ENCODE measurements around the gene COA1.
"Not testable (repeated sequence)": the region's sequence is repeated elsewhere in the genome, so short reads cannot be mapped to it uniquely, and the experiment has no call there.

Gene COA1, protein sequence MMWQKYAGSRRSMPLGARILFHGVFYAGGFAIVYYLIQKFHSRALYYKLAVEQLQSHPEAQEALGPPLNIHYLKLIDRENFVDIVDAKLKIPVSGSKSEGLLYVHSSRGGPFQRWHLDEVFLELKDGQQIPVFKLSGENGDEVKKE

DNA sequence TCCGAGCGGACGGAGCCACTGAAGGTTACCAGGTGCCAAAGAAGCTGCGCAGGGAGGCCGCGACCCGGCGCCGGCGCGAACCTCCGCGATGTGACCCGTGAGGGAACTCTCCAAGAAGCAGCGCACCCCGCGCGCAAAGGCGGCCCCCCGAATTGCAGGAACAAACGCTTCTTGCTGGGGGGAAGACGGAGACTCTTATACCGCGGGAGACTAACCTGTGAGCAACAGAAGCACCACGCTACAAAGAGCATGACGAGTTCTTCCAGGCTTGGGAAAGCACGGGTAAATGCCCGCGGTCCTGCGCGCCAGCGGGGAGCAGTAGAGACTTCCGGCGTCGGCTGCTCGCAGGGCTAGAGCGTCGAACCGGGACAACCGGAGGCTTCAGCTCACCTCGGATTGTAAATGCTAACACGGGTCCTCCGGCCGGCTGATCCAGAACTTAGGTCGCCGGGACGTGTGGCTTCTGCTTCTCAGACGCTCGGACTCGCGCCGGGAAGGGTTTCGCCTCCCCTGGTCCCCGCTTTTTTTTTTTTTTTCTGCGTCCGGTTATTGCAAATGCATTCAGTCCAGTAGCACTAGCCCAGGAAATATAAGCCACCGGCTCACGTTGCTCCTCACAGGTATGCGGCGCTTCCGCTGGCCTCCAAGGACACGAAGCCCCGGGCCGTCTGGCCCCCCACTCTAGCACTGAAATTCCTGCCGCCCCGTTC is at the start of gene COA1:
Gene COA1, minus strand, starts transcription at position 310 of the 710 bp plus-strand sequence. CDS start 80,909 bp downstream, outside the sequence.
- peak; percentile 80 for DNase-seq (ENCODE audit: low read depth)

DNA sequence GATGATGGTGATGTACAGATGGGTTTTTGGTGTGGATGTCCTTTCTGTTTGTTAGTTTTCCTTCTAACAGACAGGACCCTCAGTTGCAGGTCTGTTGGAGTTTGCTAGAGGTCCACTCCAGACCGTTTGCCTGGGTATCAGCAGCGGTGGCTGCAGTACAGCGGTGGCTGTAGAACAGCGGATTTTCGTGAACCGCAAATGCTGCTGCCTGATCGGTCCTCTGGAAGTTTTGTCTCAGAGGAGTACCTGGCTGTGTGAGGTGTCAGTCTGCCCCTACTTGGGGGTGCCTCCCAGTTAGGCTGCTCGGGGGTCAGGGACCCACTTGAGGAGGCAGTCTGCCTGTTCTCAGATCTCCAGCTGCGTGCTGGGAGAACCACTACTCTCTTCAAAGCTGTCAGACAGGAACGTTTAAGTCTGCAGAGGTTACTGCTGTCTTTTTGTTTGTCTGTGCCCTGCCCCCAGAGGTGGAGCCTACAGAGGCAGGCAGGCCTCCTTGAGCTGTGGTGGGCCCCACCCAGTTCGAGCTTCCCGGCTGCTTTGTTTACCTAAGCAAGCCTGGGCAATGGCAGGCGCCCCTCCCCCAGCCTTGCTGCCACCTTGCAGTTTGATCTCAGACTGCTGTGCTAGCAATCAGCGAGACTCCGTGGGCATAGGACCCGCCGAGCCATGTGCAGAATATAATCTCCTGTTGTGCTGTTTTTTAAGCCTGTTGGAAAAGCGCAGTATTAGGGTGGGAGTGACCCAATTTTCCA is 49.1 kb upstream of the COA1 start:
- not testable (repeated sequence) for DNase-seq (ENCODE audit: low read depth)

DNA sequence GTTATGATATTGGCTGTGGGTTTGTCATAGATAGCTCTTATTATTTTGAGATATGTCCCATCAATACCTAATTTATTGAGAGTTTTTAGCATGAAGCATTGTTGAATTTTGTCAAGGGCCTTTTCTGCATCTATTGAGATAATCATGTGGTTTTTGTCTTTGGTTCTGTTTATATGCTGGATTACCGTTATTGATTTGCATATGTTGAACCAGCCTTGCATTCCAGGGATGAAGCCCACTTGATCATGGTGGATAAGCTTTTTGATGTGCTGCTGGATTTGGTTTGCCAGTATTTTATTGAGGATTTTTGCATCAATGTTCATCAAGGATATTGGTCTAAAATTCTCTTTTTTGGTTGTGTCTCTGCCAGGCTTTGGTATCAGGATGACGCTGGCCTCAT is 45.9 kb upstream of the COA1 start:
- DNase-seq (ENCODE audit: low read depth), result not testable (repeated sequence)

DNA sequence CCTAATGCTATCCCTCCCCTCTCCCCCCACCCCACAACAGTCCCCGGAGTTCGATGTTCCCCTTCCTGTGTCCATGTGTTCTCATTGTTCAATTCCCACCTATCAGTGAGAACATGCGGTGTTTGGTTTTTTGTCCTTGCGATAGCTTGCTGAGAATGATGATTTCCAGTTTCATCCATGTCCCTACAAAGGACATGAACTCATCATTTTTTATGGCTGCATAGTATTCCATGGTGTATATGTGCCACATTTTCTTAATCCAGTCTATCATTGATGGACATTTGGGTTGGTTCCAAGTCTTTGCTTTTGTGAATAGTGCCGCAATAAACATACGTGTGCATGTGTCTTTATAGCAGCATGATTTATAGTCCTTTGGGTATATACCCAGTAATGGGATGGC is 43.9 kb upstream of the COA1 start:
- DNase-seq (ENCODE audit: low read depth), result not testable (repeated sequence)

DNA sequence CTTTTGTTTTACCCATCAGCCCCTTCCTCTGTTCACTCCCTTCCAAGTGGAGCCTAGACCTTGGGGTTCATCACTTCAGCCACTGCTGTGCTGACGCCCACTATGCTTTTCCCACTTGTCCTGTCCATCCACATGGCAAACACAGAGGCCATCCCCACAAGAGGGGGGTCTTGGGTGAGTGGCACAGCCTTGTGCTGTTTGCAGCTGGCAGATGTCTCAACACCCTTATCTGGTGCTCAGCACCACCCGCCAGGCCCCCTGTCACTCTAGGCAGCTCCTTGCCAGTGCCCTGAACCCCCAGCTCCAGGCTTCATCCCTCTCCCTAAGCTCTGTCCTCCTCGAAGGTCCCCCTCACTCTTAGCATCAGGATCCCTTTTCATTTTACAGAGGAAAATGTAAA is 42.2 kb upstream of the COA1 start:
- DNase-seq (ENCODE audit: low read depth), result no peak

DNA sequence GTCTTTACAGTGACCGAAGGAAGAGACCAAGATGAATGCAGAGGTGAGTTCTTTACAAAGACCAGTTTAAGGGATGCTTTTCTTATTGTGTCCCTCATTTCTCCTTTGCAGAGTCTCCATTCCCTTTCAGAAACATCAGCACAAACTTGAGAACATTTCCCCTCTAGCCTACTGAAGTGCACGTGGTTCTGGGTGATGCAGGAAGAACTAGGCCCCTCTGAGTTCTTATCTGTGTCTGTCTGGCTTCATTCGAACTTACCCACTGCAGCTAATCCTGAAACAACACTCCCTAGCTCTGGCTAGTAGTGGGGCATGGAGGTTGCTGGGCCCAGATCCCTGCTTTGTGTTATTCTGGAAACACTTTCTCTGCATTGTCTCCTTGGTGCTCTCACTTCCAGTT is 41.8 kb upstream of the COA1 start:
- no peak for DNase-seq (ENCODE audit: low read depth)

DNA sequence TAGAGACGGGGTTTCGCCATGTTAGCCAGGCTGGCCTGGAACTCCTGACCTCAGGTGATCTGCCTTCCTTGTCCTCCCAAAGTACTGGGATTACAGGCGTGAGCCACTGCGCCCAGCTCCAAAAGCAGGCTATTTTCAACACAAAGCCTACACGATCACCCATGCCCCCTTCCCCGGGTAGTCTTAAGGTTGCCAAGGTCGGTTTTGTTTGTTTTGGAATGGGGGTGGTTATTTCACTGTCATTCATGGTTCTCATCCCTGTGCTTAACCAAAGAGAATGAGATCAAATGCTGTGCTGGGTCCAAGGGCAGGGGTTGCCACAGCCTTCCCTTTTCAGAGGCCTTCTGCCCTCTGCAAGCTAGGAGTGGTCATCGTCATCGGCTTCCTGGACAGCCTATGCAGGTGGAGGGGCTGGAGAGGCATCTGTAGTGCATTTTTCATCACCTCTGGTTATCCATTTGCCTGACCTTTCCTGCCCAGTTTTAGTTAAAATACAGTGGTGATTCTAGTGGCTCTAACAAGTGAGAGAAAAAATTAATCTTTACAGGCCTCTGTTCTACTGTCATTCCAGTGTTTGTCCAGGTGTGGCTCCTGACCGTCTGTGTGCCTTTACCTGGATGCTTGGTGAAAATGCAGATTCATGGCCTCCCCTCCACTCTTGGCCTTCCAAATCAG is 40.6 kb upstream of the COA1 start:
- DNase-seq (ENCODE audit: low read depth), result no peak

DNA sequence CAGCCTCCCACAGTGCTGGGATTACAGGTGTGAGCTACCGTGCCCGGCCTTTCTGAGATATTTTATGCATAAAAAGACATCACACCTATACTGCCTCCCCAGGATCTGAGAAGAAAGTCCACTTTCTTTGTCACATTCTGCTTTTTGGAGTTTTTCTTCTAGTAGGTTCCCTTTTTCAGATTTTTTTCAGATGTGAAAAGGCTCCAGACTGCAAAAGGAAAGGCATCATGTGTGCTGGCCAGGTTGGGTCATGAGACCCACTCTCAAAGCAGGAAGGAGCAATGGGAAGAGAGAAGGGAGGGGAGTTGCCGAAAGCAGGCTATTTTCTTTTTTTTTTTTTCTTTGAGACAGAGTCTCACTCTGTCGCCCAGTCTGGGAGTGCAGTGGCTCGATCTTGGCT is 40.0 kb upstream of the COA1 start:
- DNase-seq (ENCODE audit: low read depth), result no peak

DNA sequence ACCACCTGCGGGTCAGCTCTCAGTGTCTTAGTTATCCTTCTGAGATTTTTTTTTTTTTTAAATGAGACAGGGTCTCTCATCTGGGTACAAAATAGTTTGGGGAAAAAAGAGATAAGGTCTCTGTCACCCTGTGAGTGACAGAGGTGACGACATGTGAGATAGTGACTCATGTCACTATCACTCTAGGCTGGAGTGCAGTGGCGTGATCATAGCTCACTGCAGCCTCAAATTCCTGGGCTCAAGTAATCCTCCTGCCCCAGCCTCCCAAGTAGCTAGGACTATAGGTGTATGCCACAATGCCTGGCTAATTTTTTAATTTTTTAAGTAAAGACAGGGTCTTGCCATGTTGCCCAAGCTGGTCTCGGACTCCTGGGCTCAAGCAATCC is 39.6 kb upstream of the COA1 start:
- no peak for DNase-seq (ENCODE audit: low read depth)

DNA sequence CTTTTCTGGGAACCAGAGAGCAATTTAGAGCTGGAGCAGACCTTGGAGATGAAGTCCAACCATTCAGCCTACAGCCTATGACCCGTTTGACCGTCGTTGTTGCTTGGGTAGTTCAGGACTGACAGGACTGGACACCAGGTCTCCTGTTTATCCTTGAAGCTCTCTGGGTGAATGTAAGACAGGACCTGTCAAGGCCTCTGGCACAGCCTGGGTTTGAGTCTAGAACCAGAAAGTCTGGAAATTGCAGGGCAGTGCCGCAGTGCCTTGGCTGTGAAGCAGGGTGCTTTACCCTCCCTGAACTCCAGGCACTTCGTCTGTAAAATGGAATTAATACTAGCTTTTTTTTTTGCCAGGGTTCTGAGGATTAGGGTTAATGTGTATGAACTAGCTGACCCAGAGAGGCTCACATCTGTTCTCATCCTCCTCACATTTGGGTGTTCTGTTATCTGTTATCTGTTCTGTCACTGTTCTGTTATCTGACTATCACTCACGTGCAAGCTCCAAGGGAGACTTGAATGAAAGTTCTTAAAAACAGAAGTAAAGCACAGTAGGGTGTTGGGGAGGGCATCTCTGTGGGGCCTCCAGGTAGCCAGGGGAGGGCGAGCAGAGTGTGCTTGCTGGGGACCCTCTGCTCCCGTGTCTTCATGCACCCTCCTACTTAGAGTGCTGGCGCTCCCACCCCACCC is 39.0 kb upstream of the COA1 start:
- no peak for DNase-seq (ENCODE audit: low read depth)

DNA sequence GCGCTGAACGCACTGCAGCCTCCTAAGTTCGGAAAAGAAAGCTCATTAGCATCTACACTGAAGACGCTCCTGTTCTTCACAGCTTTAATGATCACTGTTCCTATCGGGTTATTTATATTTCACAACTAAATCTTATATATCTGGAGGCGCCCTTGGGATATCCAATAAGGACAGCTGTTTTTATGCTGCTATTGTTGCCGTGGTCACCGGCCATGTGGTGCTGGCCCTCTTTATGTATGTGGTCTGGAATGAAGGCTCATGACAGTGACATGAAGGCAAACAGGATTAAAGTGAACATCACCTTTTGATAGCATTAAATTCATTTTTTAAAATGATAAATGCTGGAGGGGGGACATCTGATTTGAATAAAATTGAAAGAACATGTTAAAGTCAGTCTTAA is 38.0 kb upstream of the COA1 start:
- no peak for DNase-seq (ENCODE audit: low read depth)

DNA sequence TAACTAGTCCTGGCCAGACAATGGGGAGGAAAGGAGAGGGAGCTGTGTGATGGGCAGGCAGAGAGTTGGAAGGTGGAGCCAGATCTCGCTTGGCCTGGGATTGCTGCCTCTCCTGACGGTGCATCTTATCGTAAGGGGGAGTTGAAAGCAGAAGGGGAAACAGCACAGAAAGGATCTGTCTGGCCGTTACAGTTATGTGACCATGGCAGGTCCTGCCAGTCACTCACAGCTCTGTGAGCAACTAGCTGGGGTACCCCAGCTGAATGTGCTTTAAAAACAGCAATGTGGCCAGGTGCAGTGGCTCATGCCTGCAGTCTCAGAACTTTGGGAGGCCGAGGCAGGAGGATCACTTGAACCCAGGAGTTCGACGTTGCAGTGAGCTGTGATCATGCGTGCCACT is 37.2 kb upstream of the COA1 start:
- DNase-seq (ENCODE audit: low read depth), result no peak

DNA sequence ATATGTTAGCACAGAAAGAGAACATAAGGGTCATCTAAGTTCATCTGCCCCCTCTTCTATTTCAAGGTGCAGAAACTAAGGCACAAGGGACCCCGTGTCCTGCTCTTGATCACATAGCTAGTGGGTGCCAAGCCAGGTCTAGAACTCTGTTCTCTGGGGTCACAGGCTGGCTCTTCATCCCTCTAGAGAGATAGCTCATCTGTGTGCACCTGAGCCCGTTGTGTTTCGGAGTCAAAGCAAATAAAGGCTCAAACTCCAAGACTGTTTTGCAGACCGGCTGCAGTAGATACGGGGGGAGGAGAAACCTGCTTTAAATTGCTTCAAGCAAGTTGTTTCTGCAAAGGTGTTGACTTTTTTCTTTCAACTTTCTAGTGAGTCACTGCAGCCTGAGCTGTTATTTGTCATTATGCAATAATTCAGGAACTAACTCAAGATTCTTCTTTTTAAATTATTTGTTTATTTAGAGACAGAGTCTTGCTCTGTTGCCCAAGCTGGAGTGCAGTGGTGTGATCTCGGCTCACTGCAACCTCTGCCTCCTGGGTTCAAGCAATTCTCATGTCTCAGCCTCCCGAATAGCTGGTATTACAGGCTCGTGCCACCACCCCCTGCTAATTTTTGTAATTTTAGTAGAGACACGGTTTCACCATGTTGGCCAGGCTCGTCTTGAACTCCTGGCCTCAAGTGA is 35.6 kb upstream of the COA1 start:
- no peak for DNase-seq (ENCODE audit: low read depth)

DNA sequence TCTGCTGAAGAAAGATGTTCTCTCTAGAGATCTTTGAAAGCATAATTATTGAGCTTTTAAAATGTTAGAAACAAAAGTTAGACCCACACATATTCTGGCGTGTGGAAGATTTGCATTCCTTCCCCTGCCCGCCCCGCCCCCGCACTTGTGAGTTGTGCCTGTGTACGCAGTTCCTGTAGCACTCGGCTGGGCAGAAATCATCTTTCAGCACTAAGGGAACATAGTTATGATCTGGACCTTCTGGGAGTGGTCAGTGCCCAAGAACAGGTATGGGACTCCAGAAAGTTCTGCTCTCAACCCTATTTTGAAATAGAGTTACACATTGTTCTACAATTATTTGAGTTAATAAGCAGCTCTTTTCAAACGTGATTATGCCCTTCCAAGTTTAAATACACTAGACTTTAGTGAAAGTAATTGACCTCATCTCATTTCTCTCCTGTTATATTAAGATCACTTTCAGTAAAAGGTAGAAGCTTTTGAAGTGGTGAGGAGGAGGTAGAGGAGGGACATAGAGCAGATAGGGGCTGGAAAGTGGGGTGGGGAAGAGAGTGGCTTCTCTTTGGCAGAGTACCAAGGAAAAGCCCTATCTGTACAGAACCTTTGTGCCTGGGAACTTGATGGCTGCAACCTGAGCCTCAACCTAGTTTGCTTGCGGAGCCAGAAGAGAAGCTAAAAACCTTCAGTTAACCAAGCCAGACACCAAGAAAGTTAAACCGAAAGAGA is 34.9 kb upstream of the COA1 start:
- no peak for DNase-seq (ENCODE audit: low read depth)

DNA sequence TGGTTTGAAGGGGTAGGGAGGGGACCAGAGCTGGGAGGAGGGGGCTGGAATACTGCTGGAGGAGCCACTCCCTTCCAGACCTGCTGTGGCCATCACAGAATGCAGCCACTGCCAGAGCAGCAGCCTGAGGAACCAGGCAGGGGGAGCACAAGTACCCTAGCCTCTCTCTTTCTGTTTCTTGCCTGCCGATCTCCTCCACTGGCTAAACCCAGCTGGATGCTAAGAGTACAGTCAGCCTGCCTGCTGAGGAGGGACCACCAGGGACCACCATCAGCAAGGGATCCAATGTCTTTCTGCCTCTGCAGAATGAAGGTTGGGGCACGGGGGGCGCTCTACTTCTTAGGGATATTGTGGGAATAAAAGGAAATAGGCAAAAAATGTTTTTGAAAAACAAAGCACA is 33.9 kb upstream of the COA1 start:
- no peak for DNase-seq (ENCODE audit: low read depth)

DNA sequence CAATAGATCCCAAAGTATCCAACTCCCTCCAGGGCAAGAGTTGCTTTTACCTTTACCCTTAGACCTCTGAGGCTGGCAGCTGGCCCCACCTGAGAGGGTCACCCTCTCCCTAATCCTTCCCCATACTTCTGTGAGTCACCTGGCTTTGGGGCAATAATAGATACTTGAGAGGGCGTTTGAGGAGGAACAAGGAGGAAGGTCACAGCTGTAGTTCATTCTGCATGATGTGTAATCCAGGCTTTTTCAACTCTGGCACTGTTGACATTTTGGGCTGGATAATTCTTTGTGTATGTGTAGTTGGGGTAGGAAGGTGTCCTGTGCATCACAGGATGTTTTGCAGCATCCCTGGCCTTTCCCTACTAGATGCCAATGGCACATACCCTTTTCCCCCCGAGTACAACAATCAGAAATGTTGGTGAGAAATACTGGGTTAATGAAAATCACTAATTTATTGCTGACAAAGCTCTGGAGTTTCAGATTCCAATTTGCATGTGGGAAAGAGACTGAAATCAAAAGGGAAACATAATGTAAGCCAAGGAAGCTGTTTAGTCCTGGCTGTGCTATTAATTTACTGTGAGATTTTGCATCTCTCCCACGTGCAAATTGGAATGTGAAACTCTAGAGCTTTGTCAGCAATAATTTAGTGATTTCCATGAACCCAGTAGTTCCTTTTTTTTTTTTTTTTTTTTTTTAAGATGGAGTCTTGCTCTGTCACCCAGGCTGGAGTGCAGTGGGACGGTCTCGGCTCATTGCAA is 32.8 kb upstream of the COA1 start:
- DNase-seq (ENCODE audit: low read depth), result no peak

DNA sequence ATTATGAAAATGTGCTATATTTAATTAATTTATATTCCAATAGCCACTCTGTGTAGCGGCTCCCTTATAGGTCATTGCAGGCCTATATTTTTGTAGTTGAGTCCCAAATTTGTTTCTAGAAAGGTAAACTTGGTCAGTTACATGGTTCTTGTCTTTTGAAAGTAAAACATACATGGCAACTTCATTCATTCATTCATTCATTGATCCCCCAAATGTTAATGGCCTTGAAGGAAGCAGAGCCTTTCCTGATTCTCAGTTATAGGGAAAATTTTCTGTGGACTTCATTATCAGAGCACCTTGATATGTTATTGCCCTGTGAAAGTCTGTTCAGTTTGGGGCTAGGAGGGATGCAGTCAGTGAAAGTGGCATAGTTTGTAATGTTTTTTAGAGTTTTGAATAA is 32.1 kb upstream of the COA1 start:
- no peak for DNase-seq (ENCODE audit: low read depth)

DNA sequence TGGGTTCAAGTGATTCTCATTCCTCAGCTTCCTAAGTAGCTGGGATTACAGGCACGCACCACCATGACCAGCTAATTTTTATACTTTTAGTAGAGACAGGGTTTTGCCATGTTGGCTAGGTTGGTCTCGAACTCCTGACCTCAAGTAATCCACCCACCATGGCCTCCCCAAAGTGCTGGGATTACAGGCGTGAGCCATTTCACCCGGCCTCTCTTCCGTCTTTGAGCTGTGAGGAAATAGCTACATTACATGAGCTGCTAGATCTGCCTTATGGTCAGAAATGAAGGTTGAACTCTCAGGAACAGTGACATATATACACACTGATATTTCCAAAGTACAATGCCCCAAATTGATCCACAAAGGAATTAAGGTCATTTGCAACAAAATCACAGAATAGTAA is 31.5 kb upstream of the COA1 start:
- DNase-seq (ENCODE audit: low read depth), result no peak

DNA sequence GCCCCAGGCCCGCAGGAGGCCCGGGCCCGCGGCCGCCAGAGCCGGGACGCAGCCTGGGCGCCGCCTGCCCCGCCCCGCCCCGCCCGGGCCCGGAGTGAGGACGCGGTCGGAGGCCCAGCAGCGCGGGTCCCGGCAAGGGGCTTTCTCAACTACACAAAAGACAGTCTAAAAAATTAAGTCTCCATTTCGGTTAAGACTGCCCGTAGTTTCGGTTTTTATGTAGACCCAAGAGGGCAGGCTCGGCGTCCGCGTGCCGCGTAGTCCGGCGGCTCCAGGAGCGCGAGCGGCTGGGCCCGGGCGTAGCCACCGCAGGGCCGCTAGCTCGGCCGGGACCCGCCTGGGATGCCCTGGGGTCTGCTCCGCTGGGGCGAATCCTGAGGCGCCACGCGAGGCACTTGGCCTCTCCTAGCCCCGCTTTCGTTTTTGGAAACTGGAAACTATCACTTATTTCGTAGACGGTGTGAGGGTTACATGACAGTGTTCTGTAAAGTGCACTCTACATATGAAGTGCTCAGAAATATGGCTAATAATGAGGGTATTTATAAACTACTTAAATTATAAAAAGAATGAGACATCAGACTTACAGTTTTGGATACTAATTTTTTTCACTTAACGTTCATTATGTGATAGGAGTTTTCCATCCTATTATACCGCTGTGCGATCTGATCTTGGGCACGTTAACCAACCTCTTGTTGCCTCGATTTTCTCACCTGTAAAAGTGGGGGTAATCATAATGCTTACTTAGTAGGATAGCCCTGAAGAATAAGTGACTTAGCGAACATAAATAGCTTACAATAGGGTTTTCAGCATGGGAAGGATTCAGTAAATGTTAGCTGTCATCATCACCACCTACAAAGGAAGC is 29.7 kb upstream of the COA1 start:
- DNase-seq (ENCODE audit: low read depth), result no peak

Measured in fibroblast of the conjunctiva (primary cell).